ENCODE measurements around the gene TBC1D1. TPM values are rescaled to one million over a fixed set of nuclear protein-coding genes. Genes with fewer than 3 reads are reported as not detected.

TBC1D1 gene
- total and polyA plus RNA-seq, 2 donors (not counting 3 experiments of a cell fraction or from before 2014, with no cell fraction given) = 63.5 to 116 TPM

- Histone ChIP-seq H3K9me1 (replicated peaks; ENCODE audit: control insufficient read depth, extremely low read depth, insufficient read depth, low read length) (no peaks in the 10 kb centered on the region), H2AFZ (ENCODE audit: low read depth, low read length) (no peak overlapping the region), H3K27ac (ENCODE audit: insufficient read depth, low read depth, low read length) (no peak overlapping the region), H3K36me3 (ENCODE audit: control insufficient read depth in 2 of 2, extremely low read depth in 1 of 2, insufficient read depth in 2 of 2, low read length in 2 of 2) (no peaks in the 10 kb centered on the region), H3K4me2 (ENCODE audit: insufficient read depth, low read length) (no peak overlapping the region), H3K4me1 (ENCODE audit: control insufficient read depth, extremely low read depth, insufficient read depth, low read length) (peaks cover 1% of the 10 kb centered on the region), H3K4me3 (replicated peaks in 1 of 3; ENCODE audit: insufficient read depth in 1 of 3, low read depth in 1 of 3, low read length in 3 of 3) (no peak overlapping the region), H4K20me1 (replicated peaks; ENCODE audit: control insufficient read depth, extremely low read depth, insufficient read depth, low read length) (no peaks in the 10 kb centered on the region), H3K9me3 (replicated peaks; ENCODE audit: control insufficient read depth, insufficient read depth, low read length) (no peaks in the 10 kb centered on the region), H3K27me3 (ENCODE audit: control insufficient read depth in 2 of 2, insufficient read depth in 2 of 2, low read length in 2 of 2) (no peaks in the 10 kb centered on the region), H3K79me2 (ENCODE audit: control insufficient read depth, insufficient read depth, low read length) (no peaks in the 10 kb centered on the region), H3K9ac (replicated peaks; ENCODE audit: extremely low read depth, insufficient read depth, low read length) (no peak overlapping the region)
- intact Hi-C loops (cut with micrococcal nuclease) (no loop called here), dilution Hi-C loops (cut with MboI; ENCODE audit: extremely low pct_ligation_motif_present, low sequenced_read_pairs) (no loop called here)
- no peak for DNase-seq (ENCODE audit: low read depth, low spot score)
- CTCF ChIA-PET = interaction anchor here (0.6 to 8.3 kb wide), 3 partner anchors 120 to 494 kb away, joined by 3 to 133 read pairs (median 3); no protein-coding TSS in a partner anchor
- FAIRE-seq = no peak
- TF ChIP-seq POLR2A (IDR thresholded peaks at IDR 0.05; ENCODE audit: low read depth, low read length) (no peak), FOS (IDR thresholded peaks at IDR 0.05; ENCODE audit: borderline replicate concordance, insufficient read depth, low read length) (no peak), GATA2 (IDR thresholded peaks at IDR 0.05; ENCODE audit: insufficient read depth, insufficient read length, low read depth, low read length) (no peak), JUN (IDR thresholded peaks at IDR 0.05; ENCODE audit: borderline replicate concordance, insufficient read depth, insufficient read length, low read depth) (no peak), MYC (IDR thresholded peaks at IDR 0.05; ENCODE audit: low read depth, low read length) (no peak), POLR2AphosphoS5 (IDR thresholded peaks at IDR 0.05; ENCODE audit: insufficient read depth, low read depth, low read length) (no peak), CTCF (IDR thresholded peaks at IDR 0.05; ENCODE audit: extremely low read depth in 1 of 2, insufficient read depth in 1 of 2, low read depth in 1 of 2, low read length in 2 of 2) (no peak), EZH2 (IDR thresholded peaks at IDR 0.05; ENCODE audit: borderline replicate concordance, low read depth, low read length, severe bottlenecking) (no peak)
- TF ChIP-seq, protein P1, sequence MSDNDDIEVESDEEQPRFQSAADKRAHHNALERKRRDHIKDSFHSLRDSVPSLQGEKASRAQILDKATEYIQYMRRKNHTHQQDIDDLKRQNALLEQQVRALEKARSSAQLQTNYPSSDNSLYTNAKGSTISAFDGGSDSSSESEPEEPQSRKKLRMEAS (IDR thresholded peaks at IDR 0.05; ENCODE audit: insufficient read depth, insufficient read length) = no peak
- BruUV-seq (replicated peaks) = no TSS peak
- POLR2A ChIA-PET = no interaction called here
Measured at GRCh38 chr4:38182334-38182998, 291.6 kb downstream of the TBC1D1 start.

All from endothelial cell of umbilical vein (primary cell).